Natural killer cell (primary cell): Measurements from ENCODE around the gene ECE1. TPM values are rescaled to one million over a fixed set of nuclear protein-coding genes. Genes with fewer than 3 reads are reported as not detected.

ENCODE experiments used
- ATAC-seq, 3 donors: fragments of 150-1000 bp in 2 of 3; fragments of 200-7000 bp in 1 of 3; cut with Tn5 transposase; 1 replicate in 1 of 3; 2 replicates in 2 of 3; pipeline ENCODE4 v1.10.0; 2021; ENCODE audit warnings: mild to moderate bottlenecking in 2 of 3, moderate library complexity in 2 of 3
- DNase-seq, 2 donors: peaks; one replicate each; pipeline versions ENCODE4 v3.0.0 to v3.0.0-alpha.2; 2013 to 2021; ENCODE audit warnings: mixed read lengths in 1 of 2
- H3K27ac ChIP-seq: one replicate; pipeline ENCODE4 v1.5.1; 2013; ENCODE audit warnings: mild to moderate bottlenecking, low read length
- H3K27me3 ChIP-seq: one replicate; pipeline ENCODE4 v1.6.1; 2013; ENCODE audit warnings: low read length; ENCODE audit not compliant: control insufficient read depth, insufficient read depth
- H3K36me3 ChIP-seq: one replicate; pipeline ENCODE4 v1.6.1; 2013; ENCODE audit warnings: low read length; ENCODE audit not compliant: control insufficient read depth, insufficient read depth
- H3K4me1 ChIP-seq: one replicate; pipeline ENCODE4 v1.6.1; 2013; ENCODE audit warnings: low read length; ENCODE audit not compliant: control insufficient read depth, insufficient read depth
- H3K4me3 ChIP-seq: one replicate; pipeline ENCODE4 v1.5.1; 2013; ENCODE audit warnings: low read length
- H3K9me3 ChIP-seq: one replicate; pipeline ENCODE4 v1.6.1; 2013; ENCODE audit warnings: low read length; ENCODE audit not compliant: control insufficient read depth, insufficient read depth
- H3K27ac Mint-ChIP-seq, 2 donors: one replicate each; pipeline ENCODE4 v1.8.0; 2022; ENCODE audit warnings: mild to moderate bottlenecking in 2 of 2, mixed read lengths in 2 of 2, moderate library complexity in 1 of 2
- H3K27me3 Mint-ChIP-seq, 2 donors: one replicate each; pipeline ENCODE4 v1.8.0; 2022; ENCODE audit warnings: low read depth in 2 of 2, mixed read lengths in 2 of 2
- H3K36me3 Mint-ChIP-seq: one replicate; pipeline ENCODE4 v1.8.0; 2022; ENCODE audit warnings: mixed read lengths
- H3K4me1 Mint-ChIP-seq, 2 donors: one replicate each; pipeline ENCODE4 v1.8.0; 2022; ENCODE audit warnings: mixed read lengths in 2 of 2
- H3K4me3 Mint-ChIP-seq: one replicate; pipeline ENCODE4 v1.8.0; 2022; ENCODE audit warnings: mild to moderate bottlenecking, moderate library complexity, mixed read lengths
- H3K9me3 Mint-ChIP-seq, 2 donors: one replicate each; pipeline ENCODE4 v1.8.0; 2022; ENCODE audit warnings: mixed read lengths in 2 of 2
- WGBS: methylation state at CpG from one replicate; pipeline ENCODE4 v1.1.7; 2013; ENCODE audit warnings: missing lambda C conversion rate; ENCODE audit not compliant: insufficient coverage; 5-methylcytosine and 5-hydroxymethylcytosine counted together
- intact Hi-C: fragments of 100-400 bp; cut with micrococcal nuclease; formaldehyde crosslinking; loops from one replicate; pipeline ENCODE4 v1.14.2; 2022
- total RNA-seq, 4 donors: library from RNA; stranded (reverse); fragments of 120-200 nt in 1 of 4; gene quantifications; one replicate each; pipeline versions ENCODE4 v1.2.3 to v1.2.4, GENCODE V29; 2013 to 2022
- TF ChIP-seq, protein P1 (sequence below): fragments of 200-600 bp; IDR thresholded peaks from one replicate; pipeline ENCODE4 v1.8.0; 2022; ENCODE audit warnings: antibody characterized with exemption

Gene ECE1
- total RNA-seq, 3 donors from 2014 or later (not counting 1 experiment from before 2014, with no cell fraction given), result 47.2 to 70.1 (median 50.7) TPM

DNA sequence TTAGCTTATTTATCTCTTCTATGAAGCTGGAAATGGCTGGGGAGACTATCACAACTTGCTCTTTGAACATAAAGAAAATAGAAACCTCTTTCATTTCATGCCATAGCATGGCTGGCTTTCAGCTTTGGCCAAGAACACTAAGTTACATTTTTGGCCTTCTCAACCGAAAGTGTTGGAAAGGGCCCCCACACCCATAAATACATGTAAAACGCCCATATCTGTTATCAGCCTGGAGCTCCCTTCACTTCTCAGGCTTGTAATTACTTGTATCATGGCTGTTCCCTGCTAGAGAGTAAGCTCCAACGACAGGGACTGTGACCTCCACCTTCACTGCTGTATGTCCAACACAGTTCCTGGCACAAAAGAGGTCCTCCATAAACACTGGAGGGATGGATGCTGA lies 100.8 kb downstream of the ECE1 start:
- DNase-seq (no peak), ATAC-seq (no peak)
- no peak overlapping the region for H3K4me3 ChIP-seq
- Mint-ChIP-seq H3K4me1 (peaks cover 28 to 51% of the 10 kb centered on the region in 2 donors), H3K27ac (peak overlapping the region; percentile 43 to 72), H3K9me3 (no peaks in the 10 kb centered on the region), H3K4me3 (no peak overlapping the region), H3K36me3 (no peaks in the 10 kb centered on the region), H3K27me3 (no peaks in the 10 kb centered on the region)
- no peaks in the 10 kb centered on the region for H3K9me3 ChIP-seq
- H3K4me1 ChIP-seq, result peaks cover 16% of the 10 kb centered on the region
- TF ChIP-seq, protein P1, sequence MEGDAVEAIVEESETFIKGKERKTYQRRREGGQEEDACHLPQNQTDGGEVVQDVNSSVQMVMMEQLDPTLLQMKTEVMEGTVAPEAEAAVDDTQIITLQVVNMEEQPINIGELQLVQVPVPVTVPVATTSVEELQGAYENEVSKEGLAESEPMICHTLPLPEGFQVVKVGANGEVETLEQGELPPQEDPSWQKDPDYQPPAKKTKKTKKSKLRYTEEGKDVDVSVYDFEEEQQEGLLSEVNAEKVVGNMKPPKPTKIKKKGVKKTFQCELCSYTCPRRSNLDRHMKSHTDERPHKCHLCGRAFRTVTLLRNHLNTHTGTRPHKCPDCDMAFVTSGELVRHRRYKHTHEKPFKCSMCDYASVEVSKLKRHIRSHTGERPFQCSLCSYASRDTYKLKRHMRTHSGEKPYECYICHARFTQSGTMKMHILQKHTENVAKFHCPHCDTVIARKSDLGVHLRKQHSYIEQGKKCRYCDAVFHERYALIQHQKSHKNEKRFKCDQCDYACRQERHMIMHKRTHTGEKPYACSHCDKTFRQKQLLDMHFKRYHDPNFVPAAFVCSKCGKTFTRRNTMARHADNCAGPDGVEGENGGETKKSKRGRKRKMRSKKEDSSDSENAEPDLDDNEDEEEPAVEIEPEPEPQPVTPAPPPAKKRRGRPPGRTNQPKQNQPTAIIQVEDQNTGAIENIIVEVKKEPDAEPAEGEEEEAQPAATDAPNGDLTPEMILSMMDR, result no peak
- H3K36me3 ChIP-seq, result no peaks in the 10 kb centered on the region
- WGBS, result 91% methylated on average over 3 of the region's 3 CpGs
- no peak overlapping the region for H3K27ac ChIP-seq
- no peaks in the 10 kb centered on the region for H3K27me3 ChIP-seq
- intact Hi-C loops, result no loop called here

DNA sequence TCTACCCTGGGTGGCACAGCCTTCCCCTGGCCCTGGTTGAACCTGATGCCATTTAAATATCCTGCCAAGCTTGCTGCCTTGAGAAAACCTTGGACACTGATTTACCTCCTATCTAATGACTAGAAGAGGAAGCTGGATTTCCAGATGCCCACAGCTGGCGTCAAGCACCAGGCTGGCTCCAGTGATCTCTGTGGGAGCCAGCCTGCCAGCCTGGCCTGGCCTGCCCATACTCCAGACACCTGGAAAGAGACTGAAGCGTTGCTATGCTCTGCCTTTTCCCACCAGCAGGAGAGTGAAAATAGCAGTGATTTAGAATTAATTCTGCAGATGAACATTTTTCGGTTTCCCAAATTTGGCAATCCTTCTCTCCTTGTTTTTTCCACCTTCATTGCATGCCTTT lies 102.0 kb downstream of the ECE1 start:
- Mint-ChIP-seq H3K4me1 (peaks cover 27 to 50% of the 10 kb centered on the region in 2 donors), H3K4me3 (no peak overlapping the region), H3K36me3 (no peaks in the 10 kb centered on the region), H3K27ac (peak overlapping the region in 1 of 2 donors; percentile 72), H3K27me3 (no peaks in the 10 kb centered on the region), H3K9me3 (no peaks in the 10 kb centered on the region)
- Histone ChIP-seq H3K4me1 (peaks cover 22% of the 10 kb centered on the region), H3K4me3 (no peak overlapping the region), H3K27ac (no peak overlapping the region), H3K27me3 (no peaks in the 10 kb centered on the region), H3K9me3 (no peaks in the 10 kb centered on the region), H3K36me3 (no peaks in the 10 kb centered on the region)
- WGBS, result 90% methylated on average over 2 of the region's 3 CpGs
- TF ChIP-seq, protein P1, result no peak
- DNase-seq (no peak), ATAC-seq (no peak)
- intact Hi-C loops, result no loop called here

DNA sequence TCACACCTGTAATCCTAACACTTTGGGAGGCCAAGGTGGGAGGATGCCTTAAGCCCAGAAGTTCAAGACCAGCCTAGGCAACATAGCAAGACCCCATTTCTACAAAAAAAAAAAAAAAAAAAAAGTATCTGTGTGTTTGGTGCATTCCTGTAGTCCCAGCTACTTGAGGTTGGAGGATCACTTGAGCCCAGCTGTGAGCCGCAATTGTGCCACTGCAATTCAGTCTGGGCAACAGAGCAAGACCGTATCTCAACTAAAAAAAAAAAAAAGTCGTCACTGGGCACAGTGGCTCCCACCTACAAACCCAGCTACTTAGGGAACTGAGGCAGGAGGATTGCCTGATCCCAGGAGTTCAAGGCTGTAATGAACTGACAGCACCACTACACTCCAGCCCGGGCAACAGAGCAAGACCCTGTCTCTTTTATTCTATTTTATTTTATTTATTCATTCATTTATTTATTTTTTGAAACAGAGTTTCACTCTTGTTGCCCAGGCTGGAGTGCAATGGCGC lies 105.0 kb downstream of the ECE1 start:
- Mint-ChIP-seq H3K9me3 (no peaks in the 10 kb centered on the region), H3K4me1 (peaks cover 10 to 26% of the 10 kb centered on the region in 2 donors), H3K27me3 (no peaks in the 10 kb centered on the region), H3K36me3 (no peaks in the 10 kb centered on the region), H3K27ac (no peak overlapping the region), H3K4me3 (no peak overlapping the region)
- TF ChIP-seq, protein P1, result no peak
- no peak overlapping the region for H3K4me3 ChIP-seq
- no peaks in the 10 kb centered on the region for H3K27me3 ChIP-seq
- intact Hi-C loops, result no loop called here
- H3K9me3 ChIP-seq, result no peaks in the 10 kb centered on the region
- ATAC-seq, result no peak
- DNase-seq, result no peak
- no peaks in the 10 kb centered on the region for H3K36me3 ChIP-seq
- peaks cover 6% of the 10 kb centered on the region for H3K4me1 ChIP-seq
- H3K27ac ChIP-seq, result no peak overlapping the region
- 76% methylated on average over 5 of the region's 5 CpGs for WGBS

DNA sequence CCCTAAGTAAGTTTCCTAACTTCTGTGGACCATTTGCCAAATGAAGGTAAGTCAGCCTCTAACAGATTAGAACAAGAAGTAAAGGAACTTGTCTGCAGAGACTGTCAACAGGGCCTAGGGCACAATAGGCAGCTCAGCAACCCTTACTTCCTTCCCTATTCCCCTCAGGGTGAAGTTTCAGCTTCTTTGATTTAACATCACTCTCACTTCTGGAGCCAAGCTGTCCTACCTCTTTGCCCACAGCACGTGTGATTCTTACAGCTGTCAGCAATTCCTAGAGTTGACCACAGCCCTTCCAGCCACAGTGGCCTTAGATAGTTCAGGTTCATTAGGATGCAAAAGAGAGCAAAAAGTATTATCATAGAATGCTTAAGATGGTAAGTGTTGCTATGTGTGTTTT lies 106.0 kb downstream of the ECE1 start:
- TF ChIP-seq, protein P1, result no peak
- H3K27ac ChIP-seq, result no peak overlapping the region

More for the DNA sequence above, 106.0 kb downstream of the ECE1 start:
- WGBS, result 0% methylated on average over 1 of the region's 1 CpG
- Mint-ChIP-seq H3K27ac (no peak overlapping the region), H3K4me3 (no peak overlapping the region), H3K9me3 (no peaks in the 10 kb centered on the region), H3K36me3 (no peaks in the 10 kb centered on the region), H3K27me3 (no peaks in the 10 kb centered on the region), H3K4me1 (peaks cover 0 to 16% of the 10 kb centered on the region in 2 donors)
- intact Hi-C loops, result no loop called here
- ATAC-seq, result no peak
- H3K4me3 ChIP-seq, result no peak overlapping the region
- H3K27me3 ChIP-seq, result no peaks in the 10 kb centered on the region
- no peaks in the 10 kb centered on the region for H3K36me3 ChIP-seq
- DNase-seq, result no peak
- no peaks in the 10 kb centered on the region for H3K9me3 ChIP-seq
- H3K4me1 ChIP-seq, result peaks cover 6% of the 10 kb centered on the region
